ENCODE results near the gene MINDY4. TPM values are rescaled to one million over a fixed set of nuclear protein-coding genes. Genes with fewer than 3 reads are reported as not detected.

MINDY4 gene
- total RNA-seq, 1 donor from 2014 or later: 8.5 TPM

DNA sequence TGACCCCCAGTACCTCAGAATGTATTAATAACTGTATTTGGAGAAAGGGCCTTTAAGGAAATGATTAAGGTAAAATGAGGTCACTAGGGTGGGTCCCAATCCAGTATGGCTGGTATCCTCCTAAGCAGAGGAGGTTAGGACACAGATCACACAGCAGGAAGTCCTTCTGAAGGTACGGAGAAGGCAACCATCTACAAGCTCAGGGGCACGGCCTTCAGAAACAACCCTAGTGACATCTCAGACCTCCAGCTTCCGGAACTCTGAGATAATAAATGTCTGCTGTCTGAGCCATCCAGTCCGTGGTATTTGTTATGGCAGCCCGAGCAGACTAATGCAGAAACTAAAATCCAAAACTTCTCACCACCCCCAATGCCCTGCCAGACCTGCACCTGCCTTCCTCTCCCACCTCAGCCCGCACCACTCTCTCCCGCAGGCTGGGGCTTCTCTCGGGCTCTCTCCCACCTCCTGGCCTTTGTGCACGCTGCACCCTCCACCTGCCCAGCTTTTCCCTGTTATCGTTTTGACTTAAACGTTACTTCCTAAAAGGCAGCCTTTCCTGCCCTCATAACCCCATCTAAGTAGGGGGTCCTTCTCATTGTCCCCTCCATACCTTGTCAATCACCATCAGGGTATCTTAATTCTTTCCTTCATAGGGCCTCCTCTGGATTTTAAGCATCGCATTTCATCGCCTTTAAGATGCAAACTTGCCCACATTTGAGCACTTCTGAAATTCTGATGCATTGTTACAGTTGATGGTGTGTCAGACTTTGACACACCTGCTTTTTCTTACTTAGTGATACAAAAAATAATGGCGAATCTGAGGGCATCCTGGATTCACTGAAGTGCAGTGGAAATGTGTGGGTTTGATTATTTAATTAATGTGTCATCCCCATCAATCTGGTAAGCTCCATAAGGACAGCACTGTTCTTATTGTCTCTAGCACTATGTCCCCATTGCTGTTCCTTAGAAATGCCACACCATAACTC, 108.2 kb downstream of the MINDY4 start:
- DNase-seq: no peak

DNA sequence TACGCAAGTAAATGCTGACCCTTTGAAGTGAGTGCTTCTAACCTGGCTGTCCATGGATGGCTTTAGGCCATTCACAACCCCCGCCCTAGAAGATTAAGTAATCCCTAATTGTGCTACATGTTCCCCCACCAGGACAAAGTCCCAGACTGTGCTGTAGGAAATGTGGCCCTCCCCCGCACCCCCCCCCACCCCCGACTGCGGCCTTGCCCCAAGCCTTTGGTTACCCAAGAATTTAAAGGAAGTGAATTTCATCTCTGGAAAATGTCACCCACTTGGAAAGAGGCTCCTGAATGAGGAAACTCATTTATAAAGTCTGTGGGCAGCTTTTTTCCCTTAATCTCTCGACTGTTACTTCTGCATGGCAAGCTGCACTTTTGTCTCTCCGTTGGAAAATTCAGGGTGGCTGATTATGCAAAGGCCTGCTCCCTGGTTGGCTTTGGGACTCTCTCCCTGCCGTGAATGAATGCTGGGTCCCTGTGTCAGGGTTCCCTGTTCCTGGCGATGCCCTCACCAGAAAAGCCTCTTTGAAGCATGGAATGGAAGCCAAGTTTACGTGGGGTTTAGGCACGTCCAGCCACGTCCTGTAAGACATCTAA, 109.0 kb downstream of the MINDY4 start:
- no peak for DNase-seq

DNA sequence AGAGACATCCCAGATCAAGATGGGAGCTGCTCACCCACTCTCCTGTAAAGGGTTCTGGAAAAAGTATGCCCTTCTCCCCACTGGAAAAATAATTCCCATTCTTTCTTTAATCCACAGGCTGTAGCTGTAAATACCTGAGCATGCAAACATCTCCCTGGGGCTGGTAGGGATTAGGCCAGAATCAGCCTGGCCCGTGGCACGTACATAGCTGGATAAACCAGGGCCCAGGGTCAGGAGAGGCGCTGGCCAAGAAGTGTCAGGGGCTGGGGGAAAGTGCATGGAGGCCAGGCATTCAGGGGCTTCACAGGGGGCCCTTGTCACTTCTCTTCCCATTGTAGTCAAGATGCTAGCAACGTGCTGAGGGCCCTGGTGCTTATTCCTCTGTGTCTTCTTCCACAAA, 109.7 kb downstream of the MINDY4 start:
- DNase-seq: no peak

DNA sequence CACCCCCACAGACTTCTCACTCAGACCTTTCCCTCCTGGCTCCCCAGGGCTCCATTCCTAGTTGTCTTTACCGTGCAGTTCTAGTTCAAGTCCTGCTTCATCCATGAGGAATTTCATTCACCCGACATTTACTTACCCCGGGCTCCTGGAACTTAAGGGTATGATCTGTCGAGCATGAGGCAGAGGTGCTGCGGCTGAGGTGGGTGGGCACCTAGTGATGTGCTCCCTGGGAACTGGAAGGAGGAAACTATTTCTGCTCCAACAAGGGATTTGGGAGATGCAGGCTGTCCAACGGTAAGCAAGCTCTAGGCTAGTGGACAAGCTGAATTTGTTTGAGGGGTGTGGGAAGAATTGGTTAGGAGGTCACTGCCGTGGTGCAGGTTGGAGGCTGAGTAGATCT, 110.2 kb downstream of the MINDY4 start:
- no peak for DNase-seq

DNA sequence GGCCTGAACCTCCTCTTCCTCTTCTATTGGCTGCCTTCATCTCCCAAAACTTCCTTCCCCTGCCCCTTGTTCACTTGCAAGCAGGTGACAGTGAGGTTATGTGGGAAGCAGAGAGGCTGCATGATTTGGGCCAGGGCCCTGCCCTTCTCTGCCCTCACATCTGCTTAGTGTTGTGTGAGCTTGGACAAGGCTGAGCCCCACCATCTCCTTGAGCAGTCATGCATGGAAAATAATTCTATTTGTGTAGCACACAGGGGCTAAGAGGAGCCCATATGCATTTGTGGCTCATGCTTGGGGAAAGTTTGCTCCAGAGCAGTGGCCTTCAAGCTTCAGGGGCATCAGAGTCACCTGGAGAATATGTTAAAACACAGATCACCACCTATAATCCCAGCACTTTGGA, 113.7 kb downstream of the MINDY4 start:
- DNase-seq: no peak

DNA sequence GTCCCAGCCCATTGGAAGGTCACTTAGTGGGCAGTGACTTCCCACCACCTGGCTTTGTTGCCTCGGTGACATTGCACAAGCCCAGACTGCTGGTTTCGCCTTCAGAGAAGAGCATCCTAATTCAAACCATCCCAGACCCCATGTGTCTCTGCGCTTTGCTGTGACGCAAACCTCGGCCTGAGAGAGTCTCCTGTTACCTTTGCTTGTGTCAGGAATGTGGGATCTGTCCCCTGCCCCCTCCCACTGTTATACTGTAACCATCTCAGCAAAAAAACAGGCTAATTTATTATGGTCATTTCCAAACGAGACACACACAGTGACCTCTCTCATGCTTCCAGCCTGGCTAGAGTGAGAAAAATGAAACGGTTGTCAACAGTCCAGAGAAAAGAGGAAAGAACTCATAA, 115.4 kb downstream of the MINDY4 start:
- DNase-seq: peak; percentile 69

DNA sequence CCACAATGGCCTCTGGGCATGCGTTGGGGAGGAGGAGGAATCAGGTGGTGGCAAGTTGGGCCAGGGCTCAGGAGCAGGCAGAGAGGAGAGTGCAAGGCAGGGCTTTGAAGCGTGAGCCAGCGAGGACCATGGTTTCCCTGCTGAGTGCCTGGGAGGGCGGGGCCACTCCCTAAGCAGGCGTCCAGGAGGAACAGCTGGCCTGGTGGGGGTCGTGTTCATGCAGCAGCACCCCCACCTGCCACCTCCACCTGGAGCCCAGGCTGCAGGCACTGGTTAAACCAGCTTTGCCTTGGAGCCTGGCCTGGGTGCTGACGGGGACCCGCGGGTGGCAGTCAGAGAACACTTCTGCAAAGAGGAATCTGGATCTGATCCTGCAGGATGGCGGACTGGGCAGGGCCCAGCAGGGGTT, 116.3 kb downstream of the MINDY4 start:
- DNase-seq: no peak

DNA sequence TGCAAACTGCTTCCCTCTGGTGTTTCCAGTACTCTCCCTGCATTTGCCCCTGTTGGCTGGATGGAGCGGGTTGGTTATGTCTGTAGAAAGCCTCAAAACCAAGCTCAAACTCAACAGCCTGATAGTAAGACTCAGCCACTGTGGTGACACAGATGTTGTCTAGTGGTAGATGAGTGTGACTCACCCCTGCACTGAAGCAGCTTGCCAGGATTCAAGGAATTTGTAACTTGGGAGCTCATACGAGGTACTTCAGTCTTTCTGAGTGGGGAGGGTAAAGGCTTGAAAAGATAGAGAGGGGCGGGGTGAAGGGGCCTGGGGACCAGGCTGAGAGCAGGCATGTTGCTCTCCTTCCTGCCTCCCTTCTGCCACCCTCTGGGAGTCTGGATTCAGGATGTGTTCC, 117.5 kb downstream of the MINDY4 start:
- peak; percentile 58 for DNase-seq

DNA sequence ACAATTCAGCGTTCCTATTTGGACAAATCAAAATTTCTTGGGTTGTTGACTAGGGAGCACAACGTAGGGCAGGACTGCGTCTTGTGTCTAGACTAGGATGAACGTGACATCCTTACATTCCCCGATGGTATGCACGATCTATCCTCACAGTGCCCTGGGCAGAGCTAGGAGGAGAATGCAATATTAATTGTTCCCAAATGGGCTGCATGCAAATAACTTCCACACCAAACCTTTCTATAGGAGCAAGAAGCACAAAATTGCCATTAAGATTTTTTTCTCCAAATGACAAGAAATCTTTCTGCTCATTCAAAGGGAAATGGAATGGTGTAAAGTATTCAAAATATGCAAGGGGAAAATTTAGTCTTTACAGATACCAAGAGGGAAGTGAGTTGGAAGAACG, 119.0 kb downstream of the MINDY4 start:
- no peak for DNase-seq

DNA sequence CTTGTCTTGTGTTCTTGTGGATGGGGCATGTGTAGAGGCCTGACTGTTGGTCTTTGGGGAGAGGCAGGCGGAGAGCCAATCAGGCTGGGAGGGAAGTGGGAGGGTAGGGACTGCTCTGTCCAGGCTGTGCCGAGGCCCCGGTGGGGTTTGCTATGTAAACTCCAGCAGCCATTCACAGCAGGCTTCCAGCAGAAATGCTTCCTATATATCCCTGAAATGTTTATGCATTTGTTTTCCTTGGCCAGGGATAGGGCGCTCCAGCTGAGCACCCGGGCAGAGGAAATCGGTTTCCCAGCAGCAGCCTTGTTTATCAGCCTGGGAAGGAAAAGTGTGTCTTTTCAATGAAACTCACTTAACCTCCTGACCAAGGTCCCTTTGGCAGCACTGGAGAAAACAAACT, 122.1 kb downstream of the MINDY4 start:
- DNase-seq: peak; percentile 83

DNA sequence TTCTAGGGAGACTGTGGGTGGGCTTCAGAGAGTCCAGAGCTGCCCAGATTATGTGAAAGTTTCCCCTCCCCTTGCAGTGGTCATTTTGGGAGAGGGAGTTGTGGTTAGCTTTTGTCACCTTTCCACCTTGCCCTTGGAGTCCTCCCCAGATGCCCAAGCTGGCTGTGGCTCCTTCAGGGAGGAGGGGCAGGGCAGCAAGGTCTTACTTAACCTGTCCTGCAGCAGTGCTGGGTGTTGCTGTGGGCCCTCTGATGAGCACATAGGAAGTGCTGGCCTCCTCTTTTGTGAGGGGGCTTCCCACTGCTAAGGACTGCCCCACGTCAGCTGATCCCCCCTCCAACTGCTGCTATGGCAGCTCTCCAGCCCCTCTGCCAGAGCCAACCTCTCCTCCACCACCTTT, 122.8 kb downstream of the MINDY4 start:
- DNase-seq: no peak

DNA sequence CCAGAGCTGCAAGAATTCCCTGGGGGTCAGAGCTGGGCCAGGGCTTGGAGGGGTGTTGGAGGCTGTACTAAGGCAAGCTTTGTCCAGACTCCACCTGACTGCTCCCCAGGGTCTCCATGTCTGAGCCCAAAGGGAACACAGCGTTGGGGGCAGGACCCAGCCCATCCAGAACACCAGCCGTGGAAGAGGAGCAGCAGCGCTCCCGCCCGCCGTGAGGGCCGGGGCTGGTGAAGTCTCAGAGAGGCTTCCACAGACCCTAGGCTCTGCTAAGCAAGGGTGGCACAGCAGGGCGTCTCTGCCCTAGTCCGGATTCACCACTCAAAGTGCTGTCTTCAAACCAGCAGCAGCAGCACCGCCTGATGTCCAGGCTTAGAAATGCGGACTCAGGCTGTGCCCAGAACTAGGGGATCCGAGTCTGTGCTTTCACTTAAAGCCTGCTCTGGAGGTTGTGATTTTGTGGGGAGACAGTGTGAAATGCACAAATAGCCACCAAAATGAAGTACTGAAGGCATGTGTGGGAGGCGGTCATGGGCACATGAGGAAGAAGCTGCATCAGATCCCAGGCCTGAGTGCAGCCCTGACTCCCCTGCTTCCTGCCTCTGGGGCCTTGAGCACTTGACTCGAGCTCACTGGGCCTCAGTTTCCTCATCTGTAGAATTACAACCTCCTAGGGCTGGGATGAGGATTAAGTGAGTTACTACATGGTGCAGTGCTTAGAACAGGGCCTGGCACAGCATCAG, 123.8 kb downstream of the MINDY4 start:
- DNase-seq: no peak

DNA sequence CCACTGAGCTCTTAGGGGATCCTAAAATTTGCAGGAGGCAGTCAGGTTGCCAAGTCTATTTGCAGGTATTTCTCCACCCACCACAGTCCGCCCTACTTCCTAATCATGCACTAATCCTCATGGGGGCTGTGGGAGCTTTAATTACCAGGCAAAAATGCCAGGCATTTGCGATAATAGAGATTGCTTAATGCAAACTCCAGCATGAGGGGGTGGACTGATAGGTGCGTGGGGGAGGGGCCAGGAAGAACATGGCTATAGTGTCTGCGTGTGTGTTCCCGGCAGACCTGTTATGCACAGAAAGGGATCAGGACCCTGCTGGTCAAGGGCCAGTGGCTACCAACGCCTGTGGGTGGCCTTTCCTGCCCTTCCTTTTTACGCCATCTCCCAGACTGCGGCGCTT, 124.8 kb downstream of the MINDY4 start:
- no peak for DNase-seq

DNA sequence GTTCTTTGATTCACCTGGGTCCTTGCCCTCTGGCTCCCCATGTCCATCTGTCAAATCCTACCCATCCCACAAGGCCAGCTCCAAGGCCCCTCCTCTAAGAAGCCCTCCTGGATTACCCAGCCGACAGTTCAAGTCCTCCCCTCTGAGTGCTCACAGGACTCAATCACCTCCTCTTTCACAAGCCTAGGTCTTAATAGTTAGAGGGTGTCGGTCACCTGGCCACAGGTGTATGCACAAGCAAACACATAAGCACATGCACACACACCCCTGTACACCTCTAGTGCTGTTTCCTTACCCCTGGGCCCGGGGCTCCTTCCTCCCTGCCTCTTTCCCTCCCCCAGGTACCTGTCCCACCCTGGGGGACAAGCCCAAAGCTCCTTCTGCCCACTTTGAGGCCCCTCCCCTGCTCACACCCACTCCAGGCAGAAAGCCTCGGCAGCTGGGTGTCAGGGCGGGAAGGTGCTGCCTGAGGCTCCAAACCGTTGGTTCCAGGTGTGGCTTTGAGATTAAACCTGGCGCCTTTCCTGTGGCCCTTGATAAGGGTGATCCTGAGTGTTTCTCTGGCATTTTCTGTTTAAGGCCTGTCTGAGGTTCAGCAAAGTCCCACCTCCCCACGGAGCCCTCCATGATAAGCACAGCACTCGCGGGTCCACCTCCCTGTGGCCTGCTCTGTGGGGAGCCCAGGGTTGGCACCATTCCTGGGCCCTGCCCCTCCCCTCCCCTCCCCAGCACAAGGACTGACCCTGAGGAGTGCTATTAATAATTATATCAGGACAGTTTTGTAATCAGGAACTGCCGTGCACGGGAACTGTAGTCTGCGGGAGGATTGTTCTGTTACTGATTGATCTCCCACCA, 125.8 kb downstream of the MINDY4 start:
- no peak for DNase-seq

DNA sequence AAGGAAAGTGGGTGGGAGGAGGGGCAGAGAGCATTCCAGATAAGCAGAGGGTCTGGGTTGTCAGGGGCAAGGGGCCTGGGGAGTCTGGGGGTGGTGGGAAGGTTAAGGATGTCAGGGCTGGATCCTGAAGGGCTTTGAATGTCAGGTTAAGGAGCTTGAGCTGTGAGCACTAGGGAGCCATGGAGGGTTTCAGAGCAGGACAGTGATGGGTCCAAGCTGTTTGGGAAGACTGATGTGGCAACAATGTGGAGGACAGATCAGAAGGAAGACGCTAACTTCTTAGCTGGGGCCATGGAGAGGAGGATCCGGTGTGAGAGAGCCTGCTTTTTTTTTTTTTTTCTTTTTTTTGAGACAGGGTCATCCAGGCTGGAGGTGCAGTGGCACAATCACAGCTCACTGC, 126.6 kb downstream of the MINDY4 start:
- no peak for DNase-seq

DNA sequence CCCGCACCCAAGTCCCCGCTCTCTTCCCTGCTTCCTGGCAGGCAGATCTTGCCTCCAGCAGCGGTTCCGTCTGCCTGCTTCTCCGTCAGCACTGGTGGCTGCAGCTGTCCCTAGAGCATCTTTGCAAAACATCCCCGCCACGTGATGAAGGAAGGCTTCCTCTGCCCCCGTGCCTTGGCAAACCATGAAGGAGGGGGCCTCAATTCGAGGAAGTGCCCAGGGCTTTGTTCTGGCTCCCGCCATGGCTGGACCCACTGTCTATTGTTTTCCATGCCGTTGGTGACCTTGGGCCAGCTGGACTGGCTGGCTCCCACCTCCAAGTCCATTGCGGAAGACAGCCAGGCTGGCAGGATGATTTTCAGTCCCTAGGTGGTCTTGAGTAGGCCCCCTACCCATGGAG, 127.2 kb downstream of the MINDY4 start:
- DNase-seq: no peak

DNA sequence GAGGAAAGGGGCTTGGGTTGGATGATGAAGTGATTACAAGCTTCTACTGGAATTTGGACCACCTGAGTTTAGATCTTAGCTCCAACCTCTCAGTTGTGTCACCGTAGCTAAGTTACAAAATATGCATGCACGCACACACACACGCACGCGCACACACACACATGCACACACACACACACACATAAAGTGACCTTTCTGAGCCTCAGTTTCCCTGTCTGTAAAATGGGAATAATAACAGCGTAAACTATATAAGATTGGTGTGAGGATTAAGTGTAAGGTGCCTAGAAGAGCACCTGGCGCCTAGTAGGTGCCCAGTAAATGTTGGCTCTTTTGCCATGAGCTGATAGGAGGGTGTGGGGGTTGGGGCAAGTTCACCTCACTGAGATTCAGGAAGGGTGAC, 127.8 kb downstream of the MINDY4 start:
- DNase-seq: no peak

DNA sequence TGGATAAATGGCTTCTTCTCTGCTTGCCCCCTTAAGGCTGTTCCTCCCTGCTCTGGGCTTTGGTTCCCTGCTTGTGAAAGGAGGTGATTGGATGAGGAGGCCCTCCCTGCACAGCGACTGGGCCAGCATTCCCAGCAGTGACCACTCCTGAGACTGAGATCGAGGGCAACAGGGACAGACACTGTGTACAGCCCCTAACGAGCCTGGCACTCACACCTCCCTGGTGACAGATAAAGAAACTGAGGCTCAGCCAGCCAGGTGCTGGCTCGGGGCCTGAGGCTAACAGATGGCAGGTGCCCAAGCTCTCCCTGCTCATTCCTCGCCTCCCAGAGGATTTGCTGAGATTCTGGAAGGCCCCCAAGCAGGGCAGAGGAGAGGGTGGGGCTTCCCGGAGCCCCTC, 128.4 kb downstream of the MINDY4 start:
- DNase-seq: no peak

DNA sequence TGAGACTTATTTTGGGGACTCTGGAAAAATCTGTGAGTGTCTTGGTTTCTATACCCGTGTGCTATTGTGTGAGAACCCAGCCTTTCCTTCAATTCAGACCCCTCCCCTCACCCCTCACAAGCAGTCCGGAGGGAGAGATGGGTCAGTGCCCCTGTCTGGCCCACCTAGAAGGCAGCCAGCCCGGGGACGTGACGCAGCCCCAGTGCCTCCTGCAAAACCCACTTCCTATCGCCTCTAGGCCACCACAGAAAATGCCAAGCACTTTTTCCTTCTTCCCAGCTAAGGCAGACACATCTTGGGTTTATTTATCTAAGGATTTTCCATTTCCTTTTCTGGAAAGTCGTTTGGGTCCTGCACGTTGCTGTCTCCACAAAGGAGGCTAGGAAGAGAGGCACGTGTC, 128.8 kb downstream of the MINDY4 start:
- DNase-seq: no peak

DNA sequence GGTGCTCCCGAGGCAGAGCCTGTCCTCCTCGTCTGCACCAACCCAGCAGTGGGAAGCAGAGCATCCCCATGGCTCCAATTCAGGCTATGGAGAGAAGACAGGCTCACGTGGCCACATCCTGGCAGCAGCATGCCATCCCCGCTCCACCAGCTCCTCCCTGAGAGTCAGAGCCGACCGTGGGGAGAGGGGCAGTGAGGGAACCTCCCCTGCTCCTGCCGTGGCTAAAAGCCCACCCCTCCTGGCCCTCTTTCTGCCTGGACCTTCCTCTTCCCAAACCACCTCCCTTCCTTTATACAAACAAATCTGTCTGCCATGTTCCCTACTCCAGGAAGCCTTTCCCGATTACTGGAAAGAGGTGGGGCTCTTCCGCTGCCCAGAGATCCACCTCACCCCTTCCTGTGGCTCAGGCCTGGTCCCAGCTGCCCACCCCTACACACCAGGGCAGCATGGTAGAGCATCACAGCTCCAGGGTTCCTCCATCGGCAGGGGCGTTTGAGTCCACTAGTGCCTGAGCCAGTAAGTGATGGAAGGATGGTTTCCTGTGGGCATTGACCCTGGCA, 129.7 kb downstream of the MINDY4 start:
- DNase-seq: no peak

DNA sequence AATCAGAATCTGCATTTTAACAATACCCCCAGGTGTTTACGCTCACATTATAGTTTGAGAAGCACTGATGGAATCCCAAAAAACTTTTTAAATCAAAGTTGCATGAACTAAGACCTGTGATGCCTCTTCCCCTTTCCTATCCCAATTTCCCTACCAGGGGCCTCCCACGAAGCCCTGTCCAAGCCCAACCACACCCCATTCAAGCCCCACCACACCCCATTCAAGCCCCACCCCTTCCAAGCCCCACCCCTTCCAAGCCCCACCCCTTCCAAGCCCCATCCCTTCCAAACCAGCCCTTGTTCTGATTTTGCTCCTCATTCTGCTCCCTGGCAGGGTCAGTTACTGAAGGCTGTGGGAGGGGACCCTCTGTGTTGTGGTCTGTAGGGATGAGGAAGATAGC, 130.6 kb downstream of the MINDY4 start:
- DNase-seq: no peak

DNA sequence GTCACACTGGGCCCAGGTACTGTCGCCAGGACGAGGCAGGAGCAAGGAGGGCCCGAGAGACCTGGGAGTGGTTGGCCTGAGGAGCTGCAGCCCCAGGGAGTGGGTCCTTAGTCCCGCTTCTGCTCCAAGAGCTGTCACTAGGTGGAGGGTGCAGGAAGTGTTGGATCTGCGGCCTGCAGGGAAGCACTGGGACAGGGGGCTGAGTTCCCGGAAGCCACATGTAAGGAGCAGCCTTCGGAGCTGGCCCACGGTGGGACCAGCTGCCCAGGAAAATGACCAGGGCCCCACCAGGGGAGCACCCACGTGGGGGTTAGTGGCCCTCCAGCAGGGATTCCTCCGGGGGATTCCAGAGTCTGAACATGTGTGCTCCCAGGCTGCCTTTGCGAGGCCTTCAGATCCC, 131.2 kb downstream of the MINDY4 start:
- DNase-seq: no peak
